Midbrain (tissue), 1 donor: ENCODE data around the gene SH2D5.
"Not testable (repeated sequence)": the region's sequence is repeated elsewhere in the genome, so short reads cannot be mapped to it uniquely, and the experiment has no call there.

Experiments used
- DNase-seq: peaks from one replicate; lab custom pipeline; 2025; lab: John Stamatoyannopoulos, UW

The SH2D5 gene

DNA sequence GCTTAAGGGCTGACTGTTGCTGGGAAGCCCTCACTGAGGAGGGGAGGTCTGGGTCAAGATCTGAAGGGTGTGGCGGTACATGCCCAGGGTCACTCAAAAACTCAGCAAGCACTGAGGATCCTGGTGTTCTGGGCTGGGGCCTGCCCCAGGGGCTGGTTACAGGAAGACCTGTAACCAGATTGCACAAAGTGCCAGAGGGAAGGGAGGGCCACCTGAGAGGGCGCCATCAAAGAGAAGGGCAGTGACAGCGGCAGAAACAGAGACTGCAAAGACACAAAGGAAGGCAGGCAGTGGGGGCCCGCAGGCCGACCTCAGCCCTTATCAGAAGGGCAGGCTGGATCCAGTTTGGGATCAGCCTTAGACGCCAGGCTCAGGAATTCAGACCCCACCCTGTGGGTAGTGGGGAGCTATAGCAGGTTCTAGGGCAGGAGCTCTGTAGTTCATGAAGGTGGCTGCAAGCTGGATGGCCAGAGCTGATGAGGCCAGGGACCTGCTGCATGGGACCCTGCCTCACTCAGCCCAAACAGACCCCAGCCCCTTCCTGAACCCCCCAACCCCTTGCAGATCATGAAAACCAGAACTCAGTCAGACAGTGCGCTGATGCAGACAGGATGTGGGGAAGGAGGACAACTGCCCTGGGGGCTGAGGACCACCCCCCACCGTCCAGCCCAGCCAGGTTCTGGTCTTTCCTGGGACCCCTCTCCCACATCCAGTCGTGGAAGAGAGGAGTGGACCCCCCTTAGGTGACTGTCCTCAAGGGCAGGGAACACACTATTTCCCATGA lies 3.9 kb downstream of the SH2D5 start:
- no peak for DNase-seq

DNA sequence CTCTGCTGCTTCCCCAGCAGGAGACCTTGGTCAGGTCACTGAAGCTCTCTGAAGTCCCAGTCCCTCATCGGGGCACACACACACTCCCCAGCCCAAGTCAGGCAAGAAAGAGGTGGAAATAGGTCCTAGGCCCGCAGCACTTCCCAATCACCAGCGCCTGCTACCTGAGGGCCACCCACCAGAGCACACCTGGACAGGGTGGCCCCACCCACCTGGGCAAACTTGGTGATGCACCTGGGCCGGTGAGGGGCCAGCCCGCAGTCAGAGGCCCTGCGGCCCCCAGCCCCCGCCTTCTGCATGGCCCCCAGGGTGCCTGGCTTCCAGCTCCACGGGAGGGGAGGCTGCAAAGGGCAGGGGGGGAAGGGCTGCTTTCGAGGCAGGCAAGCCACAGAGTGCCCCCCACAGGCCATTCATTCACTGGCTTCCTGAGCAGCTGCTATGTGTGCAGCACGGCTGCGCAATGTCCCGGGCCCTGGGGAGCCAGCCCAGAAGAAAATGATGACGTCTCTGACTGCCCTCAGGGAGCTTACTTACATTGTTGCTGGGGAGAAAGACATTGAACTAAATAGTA lies 4.7 kb downstream of the SH2D5 start:
- no peak for DNase-seq

DNA sequence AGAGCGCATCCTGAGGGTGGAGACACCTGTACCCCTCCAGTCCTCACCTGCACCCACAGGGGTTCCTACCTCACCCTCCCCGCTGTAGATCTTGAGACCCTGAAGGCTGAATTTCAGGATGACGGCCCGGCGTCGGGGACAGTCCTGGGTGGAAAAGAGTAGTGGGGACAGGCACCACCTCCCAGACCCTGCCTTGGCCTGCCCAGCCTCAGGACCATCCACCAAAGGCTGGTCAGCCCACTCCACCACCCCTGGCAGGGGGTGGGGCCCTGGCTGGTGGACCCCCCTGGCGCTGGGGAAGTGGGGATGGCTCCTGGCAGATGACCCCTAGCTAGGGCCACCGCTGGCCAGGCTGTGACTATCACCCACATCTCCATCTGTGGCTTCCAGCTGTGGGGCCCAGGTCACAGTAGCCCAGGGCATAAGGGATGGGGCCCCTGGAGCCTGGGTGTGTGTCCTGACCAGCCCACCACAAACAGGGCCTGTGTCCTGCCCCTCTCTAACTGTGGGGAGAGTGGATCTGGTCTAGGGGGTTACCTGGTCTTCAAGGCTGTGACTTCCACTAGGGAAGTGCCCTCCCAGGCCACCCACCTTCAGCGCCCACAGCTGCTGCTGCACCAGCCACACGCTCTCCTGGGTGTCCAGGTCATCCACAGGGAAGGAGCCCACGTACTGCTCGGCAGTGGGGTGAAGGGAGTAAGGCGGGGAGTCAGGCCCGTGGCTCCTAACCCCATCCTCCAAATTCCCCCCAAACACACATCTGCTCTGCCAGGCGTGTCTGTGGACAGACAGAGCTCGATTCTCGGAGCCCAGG lies 5.4 kb downstream of the SH2D5 start:
- DNase-seq = no peak

DNA sequence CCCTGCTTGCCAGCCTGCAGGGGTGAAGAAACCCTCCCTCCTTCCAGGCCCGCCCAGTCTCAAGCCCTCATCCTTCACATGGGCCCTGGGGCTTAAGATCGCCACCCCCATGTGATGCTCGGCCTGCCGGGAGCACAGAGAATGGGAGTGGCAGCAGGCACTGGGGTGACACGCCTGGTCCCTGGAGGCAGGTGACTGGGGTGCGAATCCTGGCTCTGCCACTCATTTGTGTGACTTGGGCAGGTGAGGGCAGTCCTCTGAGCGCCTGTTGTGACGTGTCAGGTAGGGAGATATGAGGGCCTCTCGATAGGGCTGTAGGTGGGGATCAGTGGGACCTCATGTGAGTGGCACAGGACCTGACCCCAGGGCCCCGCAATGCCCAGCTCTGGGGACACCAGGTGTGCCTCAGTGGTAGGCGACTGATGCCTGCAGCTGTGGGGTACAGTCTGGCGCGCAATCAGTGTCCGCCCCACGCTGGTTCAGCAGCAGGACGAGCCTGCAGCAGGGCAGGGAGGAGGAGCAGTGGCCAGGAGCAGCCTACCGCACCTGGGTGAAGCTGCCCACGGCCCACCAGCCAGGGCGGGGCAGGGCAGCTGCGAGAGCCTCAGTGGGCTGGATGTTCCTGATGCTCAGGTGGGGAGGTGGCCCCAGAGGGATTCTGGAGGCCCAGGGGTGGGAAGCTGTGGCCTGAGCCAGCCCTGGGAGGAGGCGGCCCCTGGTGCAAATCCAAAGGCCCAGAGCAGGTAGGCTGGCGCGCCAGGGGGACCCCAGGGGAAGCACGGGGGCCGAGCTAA lies 6.2 kb downstream of the SH2D5 start:
- DNase-seq = no peak

DNA sequence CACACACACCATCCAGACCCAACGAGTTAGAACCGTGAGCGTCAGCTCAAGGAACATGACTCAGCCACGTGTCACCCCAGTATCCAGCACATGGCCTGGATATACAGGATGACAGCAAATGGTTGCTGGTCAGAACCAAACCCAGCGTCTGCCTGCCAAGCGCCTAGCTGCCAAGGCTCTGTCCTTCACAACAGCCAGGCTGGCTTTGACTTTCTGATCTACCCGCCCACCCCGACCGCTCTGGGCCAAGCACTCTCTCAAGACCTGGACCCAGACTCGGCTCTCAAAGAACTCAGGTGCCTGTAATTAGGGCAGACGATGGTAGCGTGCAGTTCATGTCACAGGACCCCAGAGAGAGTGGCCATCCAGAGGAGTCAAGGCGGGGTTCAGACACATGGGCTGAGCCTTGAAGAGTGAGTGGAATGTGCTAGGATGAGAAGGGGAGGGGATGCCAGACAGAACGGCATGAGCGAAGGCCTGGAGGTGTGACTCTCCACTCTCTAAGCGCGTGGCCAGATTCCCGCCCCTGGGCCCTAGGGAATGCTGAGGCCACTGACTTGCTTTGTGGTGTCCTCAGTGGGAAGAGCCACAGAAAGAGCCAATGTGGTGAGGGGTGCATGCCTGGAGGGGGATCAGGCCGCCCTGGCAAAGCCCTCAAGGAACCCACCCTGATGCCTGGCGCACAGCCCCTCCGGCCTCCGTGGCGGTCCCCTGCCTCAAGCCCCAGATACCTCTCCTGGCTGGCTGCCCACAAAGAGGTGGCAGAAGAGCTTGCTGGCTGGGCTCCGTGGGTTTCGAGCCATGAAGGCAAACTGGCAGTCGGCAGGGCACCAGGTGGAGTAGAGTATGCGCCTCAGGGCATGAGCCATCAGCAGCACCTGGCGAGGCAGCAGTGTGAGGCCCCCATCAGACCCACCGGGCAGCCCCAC lies 7.0 kb downstream of the SH2D5 start:
- DNase-seq = no peak

DNA sequence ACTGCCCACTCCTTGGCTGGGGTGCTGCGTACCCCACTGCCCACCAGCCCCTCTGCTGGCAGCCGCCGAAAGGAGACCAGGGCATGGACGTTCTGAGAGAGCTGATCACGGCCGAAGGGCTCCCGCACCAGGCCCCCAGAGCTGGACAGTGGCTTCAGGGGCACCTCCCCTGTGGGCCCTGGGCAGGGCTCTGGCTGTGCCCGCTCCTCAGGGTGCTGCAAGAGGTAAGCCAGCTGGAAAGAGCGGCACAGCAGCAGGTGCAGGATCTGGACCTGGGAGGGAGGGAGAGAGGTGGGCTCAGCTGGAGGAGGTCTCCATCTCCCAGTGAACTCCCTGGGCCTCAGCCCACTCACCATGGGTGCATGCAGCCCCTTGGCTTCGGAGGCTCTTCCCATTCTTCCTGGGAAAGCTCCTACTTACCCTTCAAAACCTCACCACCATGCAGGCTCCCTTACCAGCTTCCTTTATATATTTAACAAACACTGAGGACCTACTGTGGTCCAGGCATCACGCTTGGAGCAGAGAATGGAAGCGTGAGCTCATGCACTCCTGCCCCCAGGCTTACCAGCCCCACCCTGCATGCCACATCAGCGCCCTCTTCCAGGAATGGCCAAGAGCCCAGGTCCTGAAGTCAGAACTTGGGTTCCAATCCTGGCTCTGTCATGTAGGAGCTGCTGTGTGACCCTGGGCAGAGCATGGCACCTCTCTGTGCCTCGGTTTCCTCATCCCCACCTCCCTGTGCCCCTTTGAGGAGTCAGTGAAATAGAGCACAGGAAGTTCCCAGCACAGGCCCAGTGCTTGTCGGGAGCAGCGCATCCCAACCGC lies 7.9 kb downstream of the SH2D5 start:
- DNase-seq = no peak

DNA sequence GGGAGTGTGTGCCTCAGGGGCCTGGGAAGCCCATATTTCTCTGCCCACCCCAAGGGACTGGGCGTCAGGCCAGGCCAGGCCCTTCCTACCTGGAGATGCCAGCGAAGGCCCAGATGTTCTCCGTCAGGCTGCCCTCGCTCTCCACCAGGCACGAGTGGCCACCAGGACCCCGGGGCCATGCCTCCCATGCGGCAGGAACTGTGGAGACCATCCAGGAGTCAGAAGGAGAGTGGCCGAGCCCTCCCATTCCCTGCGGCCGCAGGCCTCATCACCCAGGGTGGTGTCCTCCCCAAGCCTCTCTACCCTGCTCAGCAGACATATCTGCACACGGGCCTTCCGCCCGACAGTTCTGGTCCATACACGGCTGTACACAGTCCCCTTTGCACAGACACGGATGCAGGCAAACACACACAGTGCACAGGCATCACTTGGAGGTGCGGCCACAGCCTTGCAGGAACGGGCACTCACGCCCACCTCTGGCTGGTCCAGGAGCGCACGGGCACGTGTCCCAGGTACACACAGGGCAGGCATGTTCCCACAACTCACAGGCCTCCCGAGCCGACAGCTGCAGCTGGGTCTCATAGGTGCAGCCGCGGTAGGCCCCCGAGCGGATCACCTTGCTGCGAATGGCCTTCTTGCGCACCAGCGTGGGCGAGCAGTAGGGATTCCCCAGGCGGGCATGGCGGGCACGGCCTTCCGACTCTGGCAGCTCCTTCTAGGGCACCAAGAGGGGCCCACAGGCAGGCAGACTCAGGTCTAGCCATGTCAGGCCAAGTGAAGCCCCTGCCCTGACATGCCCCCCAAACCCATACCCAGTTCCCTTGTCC lies 8.8 kb downstream of the SH2D5 start:
- no peak for DNase-seq

DNA sequence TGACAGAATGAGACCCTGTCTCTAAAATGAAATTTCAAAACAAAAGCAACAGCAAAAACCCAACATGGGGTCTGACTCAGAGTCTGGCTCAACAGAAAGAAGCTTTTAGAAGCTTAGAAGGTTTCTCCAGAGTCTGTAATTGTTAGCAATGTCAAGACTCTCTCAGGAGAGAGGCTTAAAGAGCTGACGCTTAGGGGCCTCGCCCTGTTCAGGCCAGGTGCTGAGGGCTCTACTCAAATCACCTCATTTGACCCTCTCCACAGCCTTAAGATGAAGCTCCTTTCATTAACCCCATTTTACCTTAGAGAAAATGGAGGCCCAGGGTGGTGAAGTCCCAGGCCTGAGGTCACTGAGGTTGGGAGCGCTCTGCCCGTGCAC lies 9.4 kb downstream of the SH2D5 start:
- no peak for DNase-seq

DNA sequence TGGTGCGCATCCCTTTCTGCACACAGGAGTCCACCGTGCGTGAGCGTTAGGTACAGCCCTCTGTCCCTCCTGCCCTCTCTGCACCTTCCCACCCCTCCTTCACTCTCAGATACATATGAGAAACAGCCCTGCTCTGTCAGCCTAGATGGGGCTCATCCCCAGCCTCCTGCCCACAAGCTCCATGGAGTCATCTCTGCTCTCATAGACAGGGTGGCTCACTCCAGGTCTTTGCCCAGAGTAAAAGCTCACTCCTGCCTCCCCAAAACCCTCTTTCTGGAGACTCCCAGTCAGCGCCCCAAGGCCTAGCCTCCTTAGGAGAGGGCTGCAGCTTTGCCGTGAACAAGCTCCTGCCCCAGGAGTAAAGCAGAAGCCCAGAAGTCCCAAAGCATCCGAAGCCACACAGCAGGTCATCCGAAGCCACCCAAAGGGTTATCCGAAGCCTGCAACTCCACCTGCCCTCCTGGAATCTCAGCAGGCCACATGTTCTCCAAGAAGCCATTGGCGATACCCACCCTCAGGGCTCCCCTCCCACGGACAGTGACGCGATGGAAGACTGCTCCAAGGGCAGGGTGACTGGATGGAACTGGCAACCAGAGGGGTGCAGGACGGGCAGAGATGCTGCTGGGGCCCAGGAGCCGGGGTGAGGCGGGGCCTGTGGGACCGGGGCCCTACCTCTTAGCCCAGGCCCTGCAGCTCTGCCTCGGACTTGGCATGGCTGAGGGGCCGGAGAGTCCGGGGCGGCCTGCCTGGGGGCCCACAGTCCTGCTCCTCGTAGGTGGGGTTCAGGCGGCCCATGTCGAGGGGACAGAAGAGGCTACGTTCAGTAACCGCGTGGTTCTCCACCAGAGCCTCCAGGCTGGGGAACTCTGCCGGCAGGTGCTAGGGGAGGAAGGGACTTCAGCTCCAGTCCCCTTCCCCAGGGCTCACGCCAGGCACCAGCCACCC lies 11.1 kb downstream of the SH2D5 start:
- no peak for DNase-seq

DNA sequence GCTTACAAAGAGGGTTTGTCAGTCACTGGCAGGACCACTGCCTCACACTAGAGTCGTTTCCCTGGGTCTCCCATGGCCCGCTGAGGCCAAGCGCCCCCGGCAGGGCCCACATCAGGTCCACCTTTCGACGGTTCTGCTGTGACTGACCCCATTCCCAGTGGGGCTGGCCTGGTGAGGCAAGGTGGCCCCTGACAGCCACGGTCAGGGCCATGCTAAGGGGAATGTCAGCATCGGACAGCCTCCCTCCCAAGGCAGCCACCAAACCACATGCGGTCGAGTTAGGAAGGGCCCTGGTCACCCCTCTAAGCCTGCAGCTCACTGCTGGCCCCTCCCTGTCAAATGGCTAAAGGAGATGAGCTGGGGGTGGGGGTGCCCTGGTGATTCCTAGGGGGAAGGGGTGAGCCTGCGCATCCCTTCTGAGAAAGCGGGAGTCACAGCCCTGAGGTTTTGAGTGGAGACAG lies 11.8 kb downstream of the SH2D5 start:
- no peak for DNase-seq

DNA sequence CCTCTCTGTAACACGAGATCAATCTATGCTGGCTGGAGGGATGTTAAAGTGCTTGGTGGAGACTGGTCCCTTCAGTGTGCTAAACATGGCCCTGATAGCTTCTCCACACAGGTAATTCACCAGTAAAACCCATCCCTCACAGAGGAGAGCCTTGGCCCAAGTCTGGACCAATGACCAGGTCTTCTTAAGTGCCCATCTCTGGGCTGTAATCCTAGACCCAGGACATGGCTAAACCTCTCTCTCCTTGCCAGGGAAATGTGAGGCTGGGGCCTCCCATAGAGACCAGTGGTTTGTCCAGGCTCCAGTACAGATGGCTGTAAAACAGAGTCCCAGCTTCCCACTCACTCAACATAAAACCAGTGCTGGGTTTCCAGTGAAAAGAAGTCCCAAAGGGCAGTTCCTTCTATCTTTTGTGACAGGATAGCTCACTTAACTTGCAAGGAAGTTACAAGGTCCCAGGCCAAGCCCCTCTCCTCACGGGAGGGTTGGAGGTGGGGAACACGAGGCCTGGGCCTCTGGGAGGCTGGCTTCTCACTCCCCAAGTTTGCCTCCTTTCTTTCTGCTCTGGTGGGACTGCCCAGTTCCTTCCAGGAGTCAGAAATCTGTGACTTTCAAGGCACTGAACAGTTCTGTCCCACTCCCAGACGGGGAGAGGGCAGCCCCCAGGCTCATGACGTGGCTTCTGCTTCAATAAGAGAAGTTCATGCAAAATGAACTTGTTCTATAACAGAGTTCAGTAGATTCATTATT lies 12.5 kb downstream of the SH2D5 start:
- no peak for DNase-seq

DNA sequence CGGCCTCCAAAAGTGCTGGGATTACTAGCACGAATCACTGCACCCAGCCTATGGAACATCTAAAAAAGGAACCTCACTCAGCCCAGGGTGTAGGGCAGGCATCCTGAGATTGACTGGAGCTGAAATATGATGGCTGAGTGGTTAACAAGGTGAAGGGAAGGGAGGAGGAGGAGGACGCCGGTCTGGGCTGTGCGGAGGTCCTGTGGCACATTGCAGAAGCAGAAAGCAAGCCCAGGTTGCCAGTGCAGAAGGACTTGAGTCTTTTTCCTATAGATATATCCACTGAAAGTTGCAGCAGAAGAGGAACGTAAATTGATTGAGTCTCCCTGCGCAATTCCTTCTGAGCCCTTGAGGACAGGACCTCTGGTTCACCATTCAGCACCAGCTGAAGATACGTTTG lies 13.2 kb downstream of the SH2D5 start:
- DNase-seq = no peak

DNA sequence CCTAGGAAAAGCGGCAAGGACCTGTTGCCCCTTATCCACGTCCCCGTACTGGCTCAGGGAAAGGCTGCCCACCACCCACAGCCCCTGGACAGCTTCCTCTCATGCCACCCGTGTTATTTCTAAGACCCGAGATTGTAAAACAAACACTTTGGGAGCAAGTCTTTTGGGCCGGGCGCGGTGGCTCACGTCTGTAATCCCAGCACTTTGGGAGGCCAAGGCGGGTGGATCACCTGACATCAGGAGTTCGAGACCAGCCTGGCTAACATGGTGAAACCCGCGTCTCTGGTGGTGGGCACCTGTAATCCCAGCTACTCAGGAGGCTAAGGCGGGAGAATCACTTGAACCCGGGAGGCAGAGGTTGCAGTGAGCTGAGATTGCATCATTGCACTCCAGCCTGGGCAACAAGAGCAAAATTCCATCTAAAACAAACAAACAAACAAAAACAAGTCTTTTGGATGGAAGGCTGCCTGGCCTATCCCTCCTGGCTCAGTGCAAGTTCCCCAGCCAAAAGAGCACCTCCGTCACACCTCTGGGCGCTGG lies 14.1 kb downstream of the SH2D5 start:
- not testable (repeated sequence) for DNase-seq

DNA sequence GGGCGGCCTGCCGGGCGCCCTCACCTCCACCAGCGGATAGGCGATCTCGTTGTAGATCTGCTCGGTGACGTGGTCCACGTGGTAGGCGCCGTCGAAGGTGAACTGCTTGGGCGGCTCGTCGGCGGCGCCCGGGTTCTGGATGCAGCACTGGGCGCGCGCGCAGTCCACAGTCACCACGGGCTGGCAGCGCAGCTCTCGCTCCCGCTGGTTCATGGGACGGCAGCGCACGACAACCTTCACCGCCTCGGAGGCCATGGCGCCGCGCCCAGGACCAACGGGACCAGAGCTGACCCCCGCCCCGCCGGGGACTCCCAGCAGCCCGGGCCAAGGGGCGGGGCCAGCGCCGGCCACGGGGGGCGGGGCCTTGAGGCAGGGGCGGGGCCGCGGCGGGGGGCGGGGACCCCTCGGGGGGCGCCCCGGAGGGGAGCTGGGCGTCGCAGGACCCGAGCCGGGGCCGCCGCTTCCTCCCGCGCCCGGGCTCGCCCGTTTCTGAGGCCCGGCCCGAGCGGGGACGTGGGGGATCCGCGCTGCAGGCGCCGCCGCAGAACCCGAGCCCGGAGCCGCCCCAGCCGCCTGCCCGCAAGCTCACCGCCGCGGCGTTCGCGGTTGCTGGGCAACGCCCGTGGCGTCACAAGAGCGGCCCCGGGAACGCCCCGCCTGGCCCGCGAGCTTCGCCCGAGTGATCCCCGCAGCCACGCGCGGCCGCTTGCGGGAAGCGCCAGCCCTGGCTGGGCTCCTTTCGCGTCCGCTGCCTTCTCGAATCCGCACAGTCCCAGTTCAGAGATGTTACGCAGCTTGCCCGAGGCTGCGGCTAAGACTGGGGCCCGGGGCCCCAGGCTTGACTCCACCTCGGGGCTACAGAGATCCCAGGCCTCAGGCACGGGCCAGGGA lies 14.8 kb downstream of the SH2D5 start, which contains the start of gene KIF17:
Gene KIF17 (minus strand): TSS at position 556 of the 891 bp plus-strand sequence. CDS start 301 bp downstream, at position 255.
- peak; percentile 49 for DNase-seq

DNA sequence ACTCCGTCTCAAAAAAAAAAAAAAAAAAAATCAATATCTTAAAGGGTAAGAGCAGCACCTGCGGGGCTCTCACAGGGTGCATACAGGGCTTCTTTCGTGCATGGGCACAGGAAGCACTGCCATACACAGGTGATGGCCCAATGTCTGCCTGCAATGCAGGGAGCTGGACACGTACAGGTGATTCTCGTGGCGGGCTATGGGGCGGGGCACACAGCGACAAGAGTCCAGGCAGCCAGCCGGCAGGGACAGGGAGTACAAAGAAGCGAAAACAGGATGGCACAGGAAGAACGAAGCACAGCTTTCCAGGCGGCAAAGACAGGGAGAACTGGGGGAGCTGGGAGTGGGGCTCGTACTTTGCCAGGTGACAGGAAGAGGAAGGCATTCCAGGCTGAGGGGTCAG lies 16.3 kb downstream of the SH2D5 start:
- no peak for DNase-seq

DNA sequence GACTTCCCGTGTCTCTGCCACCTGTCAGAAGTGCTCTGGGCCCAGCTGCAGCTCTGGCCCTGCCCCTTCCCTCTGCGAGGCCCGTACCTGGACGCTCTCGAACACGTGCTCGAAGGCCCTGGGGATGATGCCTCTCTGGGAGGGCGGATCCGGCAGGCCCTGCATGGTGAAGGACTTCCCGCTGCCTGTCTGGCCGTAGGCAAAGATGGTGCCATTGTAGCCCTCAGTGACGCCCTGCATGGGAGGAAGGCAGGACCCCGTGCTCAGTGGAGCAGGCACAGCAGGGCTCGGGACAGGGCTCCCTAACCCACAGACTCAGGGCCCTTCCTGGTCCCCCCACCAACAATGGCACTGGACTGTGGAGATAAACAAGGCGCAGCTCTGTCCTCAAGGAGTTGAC lies 17.1 kb downstream of the SH2D5 start:
- DNase-seq = no peak
